HPDE6-E6E7 (cell line): ENCODE measurements around the gene EXOC2.

Experiments
- DNase-seq: peaks from one replicate; pipeline ENCODE4 v3.0.0; 2011; ENCODE audit warnings: missing footprints; ENCODE audit errors: extremely low spot score

Gene EXOC2

GRCh38 chr6:520820-521219, 172.1 kb downstream of the EXOC2 start:
- DNase-seq, result no peak

DNA sequence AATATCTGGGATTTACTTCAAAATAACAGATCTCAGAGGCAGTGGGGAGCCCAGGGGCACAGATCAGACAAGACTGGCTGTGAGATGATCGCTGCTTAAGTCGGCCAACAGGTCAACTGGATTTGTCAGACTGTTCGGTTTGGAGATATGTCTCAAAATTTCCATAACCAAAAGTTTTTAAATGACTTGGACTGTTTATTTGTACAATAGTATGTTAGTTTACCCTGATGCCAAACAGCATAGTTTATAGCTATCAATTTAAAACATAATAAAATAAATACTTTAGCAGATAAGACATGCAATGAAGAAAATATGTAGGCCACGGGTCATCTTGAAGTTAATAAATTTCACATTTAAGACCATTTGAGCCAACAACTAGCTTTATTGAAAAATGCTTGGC, 174.7 kb downstream of the EXOC2 start:
- DNase-seq, result no peak

GRCh38 chr6:516213-516612, 176.7 kb downstream of the EXOC2 start:
- DNase-seq, result no peak

- DNase-seq, result no peak
Measured at GRCh38 chr6:515267-515666, 177.7 kb downstream of the EXOC2 start.

DNA sequence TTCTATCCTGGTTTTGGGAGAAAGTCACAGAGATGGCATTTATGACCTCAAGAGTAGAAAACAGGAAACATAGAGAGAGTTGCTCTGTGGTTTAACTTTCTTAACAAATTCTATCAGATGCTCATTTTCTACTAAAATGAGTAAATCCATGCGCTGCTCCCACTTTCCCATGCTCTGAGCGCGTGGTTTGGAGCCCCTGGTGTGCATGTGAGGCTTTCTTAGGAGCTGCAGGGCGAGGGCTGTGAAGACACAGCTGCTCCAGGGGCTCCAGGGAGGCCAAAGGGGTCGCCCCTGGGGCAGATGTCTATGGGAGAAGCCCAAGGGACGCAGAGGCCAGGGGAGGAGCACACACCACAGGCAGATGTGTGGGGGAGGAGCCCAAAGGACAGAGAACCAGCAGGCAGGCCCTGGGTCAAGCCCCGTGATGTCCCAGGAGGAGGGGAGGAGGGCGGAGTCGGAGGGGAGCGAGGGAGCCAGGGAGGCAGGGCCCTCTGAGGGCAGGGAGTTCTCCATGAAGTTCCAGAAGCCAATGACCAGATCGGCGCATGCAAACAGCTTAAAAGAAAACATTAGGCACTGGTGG, 178.5 kb downstream of the EXOC2 start:
- no peak for DNase-seq

DNA sequence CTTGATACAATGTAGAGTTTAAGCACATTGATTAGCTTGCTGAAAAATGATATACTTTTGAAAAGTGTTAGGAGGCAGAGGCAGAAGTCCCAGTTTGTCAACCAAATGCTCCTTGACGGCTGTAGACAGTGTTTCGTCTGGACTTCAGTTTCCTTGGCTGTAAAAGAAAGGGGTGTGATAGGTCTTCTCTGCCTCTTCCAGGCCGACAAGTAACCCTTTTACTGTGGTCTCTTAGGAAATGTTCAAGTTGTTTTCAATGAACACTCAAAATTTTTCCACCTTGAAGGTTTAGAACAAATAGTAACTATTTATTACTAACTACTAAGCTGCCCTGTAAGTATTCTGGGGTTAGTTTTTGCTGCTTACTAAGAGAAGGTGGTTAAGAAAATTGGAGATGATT, 179.0 kb downstream of the EXOC2 start:
- DNase-seq, result no peak

DNA sequence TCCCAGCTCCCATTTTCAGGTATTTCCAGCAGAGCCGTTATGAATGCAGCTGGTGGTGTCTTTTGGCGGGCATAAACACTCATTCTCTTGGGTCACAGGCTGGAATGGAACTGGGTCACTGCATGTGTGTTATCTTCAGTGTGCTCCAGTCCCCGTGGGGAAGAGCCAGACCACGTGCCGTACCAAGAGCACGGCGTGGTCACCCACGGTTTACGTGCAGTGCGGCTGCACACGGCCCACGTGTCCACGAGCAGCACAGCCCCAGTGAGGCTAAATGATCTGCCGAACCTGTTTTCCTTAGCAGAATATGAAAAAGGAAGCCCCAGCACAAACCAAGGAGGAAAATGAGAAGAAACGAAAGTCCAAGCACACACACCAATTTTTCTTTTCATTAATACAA, 179.9 kb downstream of the EXOC2 start:
- no peak for DNase-seq

- no peak for DNase-seq
Measured at GRCh38 chr6:511488-512137, 181.3 kb downstream of the EXOC2 start.

- no peak for DNase-seq
Measured at GRCh38 chr6:509676-510075, 183.3 kb downstream of the EXOC2 start.

DNA sequence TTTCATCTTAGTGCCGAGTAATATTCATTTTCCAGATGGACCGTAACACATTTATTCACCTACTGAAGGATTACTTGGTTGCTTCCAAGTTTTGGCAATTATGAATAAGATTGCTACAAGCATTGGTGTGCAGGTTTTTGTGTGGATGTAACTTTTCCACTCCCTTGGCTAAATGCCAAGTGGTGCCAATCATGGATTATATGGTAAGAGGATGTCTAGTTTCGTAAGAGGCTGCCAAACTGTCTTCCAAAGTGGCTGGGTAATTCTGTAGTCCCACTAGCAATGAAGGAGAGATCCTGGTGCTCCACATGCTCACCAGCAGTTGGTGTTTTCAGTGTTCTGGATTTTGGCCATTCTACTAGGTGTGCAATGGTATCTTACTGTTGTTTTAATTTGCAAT, 184.3 kb downstream of the EXOC2 start:
- no peak for DNase-seq

GRCh38 chr6:508006-508405, 184.9 kb downstream of the EXOC2 start:
- DNase-seq, result no peak

DNA sequence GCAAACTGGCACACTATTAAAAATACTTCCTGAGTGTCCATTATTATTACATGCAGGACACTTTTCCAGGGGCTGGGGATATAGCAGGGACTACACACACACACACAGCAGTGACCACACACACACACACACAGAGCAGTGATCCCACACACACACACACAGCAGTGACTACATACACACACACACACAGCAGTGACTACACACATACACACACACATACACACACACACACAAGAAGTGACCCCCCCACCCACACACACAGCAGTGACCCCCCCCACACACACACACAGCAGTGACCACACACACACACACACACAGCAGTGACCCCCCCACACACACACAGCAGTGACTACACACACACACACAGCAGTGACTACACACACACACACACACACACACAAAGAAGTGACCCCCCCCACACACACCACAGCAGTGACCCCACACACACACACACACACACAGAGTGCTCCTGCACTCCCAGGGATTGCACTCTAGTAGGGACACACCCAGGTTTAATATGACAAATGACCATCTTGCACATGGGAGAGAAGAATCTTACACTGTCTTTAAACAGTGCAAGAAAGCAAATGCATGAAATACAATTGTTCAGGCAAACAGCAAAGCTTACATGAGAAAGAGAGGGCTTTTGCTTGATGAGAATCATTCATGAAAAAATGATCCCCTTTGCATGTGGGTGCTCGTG, 185.9 kb downstream of the EXOC2 start:
- DNase-seq, result no peak

- DNase-seq, result no peak
Measured at GRCh38 chr6:506508-506907, 186.4 kb downstream of the EXOC2 start.

GRCh38 chr6:505374-505773, 187.6 kb downstream of the EXOC2 start:
- no peak for DNase-seq

- DNase-seq, result no peak
Measured at GRCh38 chr6:504446-504980, 188.4 kb downstream of the EXOC2 start.

- DNase-seq, result no peak
Measured at GRCh38 chr6:503610-504362, 189.2 kb downstream of the EXOC2 start.

GRCh38 chr6:502761-503160, 190.2 kb downstream of the EXOC2 start:
- no peak for DNase-seq

DNA sequence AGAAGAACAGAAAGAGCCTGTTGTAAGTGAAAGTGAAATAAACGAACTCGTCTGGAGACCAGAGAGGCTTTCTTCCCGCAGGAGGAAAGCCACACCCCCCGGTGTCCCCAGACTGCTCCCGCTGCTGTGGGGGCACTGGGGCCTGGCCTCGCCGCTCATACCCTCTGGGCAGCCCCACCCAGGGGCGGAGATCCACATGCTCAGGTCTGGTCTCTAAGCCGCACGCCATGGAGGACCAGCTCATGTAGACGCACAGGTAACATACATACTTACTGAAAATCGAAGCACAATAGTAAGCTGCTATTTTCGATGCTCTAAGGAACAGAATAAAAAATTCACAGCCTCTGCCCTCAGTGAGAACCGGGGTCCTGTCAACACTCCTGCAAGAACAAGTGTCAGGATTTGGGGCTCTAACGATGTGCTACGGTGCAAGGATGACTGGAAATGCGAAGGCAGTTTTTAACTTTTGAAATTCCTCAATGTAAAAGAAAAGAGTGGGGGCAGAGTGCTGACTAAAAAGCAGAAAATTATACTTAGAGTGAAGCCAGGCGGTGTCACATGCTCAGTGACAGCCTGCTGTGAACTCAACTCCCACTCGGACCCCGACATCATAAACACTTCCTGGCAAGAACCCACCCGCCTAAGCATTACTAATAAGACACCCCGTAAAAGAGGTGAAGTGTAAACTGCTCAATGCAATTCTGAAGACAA, 190.9 kb downstream of the EXOC2 start:
- DNase-seq, result no peak

DNA sequence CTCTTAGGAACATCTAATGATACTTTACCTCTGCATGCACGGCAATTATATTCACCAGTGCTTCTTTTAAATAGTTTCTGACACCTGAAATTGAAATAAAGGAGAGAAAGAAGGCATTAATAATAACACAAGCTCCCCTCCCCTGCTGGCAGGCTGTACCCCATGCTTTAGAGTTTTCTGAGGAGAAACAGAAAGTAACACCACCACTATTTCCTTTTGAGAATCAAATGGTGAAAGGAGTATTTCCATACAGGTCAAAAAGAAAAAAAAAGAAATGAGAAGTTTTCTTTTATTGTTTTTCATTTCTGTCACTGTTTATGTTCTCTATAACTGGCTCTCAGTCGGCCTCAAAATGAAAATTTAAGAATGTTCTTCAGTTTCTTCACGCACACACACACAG, 193.3 kb downstream of the EXOC2 start:
- DNase-seq, result no peak

DNA sequence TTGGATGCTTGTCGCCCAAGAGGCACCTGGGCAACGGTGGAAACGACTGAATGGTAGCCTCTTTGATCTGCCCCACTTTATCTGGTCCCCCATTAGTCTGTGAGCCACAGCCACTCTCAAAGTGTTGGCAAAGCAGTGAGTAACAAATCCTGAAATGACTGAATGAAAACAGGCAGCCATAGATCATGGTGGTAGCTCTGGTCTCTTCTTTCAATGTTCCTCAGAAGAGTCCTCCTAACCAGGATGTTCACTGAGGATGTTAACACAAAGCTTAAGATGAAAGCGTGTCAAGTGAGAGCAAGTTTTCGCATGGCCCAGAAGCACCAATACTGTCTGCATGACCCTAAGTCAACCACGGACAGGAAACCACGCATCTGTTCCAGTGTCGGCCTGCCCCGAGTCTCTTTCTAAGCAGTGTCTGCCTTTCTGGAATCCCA, 194.1 kb downstream of the EXOC2 start:
- DNase-seq, result no peak

- no peak for DNase-seq
Measured at GRCh38 chr6:497258-497657, 195.7 kb downstream of the EXOC2 start.

- no peak for DNase-seq
Measured at GRCh38 chr6:496649-497048, 196.3 kb downstream of the EXOC2 start.
